Ascending aorta (tissue), 2 donors: ENCODE measurements around the gene C14orf180. TPM values are rescaled to one million over a fixed set of nuclear protein-coding genes. Genes with fewer than 3 reads are reported as not detected.

Source experiments
- DNase-seq, 2 donors: peaks; one replicate each; pipeline ENCODE4 v3.0.0-alpha.2; 2019; ENCODE audit warnings: low spot score in 2 of 2
- H3K27ac ChIP-seq, 2 donors: fragments of 200-600 bp; sonication (generic); one replicate each; pipeline ENCODE4 v1.5.1; 2016 to 2017; ENCODE audit warnings: mild to moderate bottlenecking in 1 of 2
- H3K27me3 ChIP-seq: fragments of 200-600 bp; sonication (generic); one replicate; pipeline ENCODE4 v1.5.1; 2017
- H3K36me3 ChIP-seq, 2 donors: fragments of 200-600 bp; sonication (generic); one replicate each; pipeline ENCODE4 v1.5.1; 2016
- H3K4me1 ChIP-seq, 2 donors: fragments of 200-600 bp; sonication (generic); one replicate each; pipeline ENCODE4 v1.5.1; 2016 to 2017; ENCODE audit warnings: mild to moderate bottlenecking in 1 of 2
- H3K4me3 ChIP-seq, 2 donors: fragments of 200-600 bp; sonication (generic); one replicate each; pipeline ENCODE4 v1.5.1; 2016 to 2017; ENCODE audit warnings: mild to moderate bottlenecking in 1 of 2
- H3K9me3 ChIP-seq, 2 donors: fragments of 200-600 bp; sonication (generic); one replicate each; pipeline ENCODE4 v1.5.1; 2016
- CTCF ChIP-seq, 3 experiments: fragments of 200-600 bp in 2 of 3; fragments of 450-650 bp in 1 of 3; sonication (generic) in 2 of 3; IDR thresholded peaks; one replicate each; pipeline ENCODE4 v1.5.1; 2016 to 2019; ENCODE audit warnings: antibody characterized with exemption in 3 of 3, mild to moderate bottlenecking in 1 of 3, moderate library complexity in 1 of 3
- intact Hi-C: fragments of 100-400 bp; cut with DNase I; formaldehyde crosslinking; loops from one replicate; pipeline ENCODE4 v1.15.1; 2023
- total RNA-seq: library from RNA; depleted of rRNA; stranded (reverse); fragments of >200 nt; gene quantifications from one replicate; pipeline ENCODE4 v1.1.0, GENCODE V29; 2016

C14orf180 gene
- total RNA-seq, 1 donor from 2014 or later: 0.21 TPM

- TF ChIP-seq CTCF (IDR thresholded peaks at IDR 0.05): no peak
- intact Hi-C loops: no loop called here
- Histone ChIP-seq H3K27ac (no peak overlapping the region), H3K36me3 (no peaks in the 10 kb centered on the region), H3K9me3 (no peaks in the 10 kb centered on the region), H3K27me3 (no peaks in the 10 kb centered on the region), H3K4me1 (no peaks in the 10 kb centered on the region), H3K4me3 (no peak overlapping the region)
- DNase-seq: no peak
Observed at GRCh38 chr14:104598910-104599273, 19.3 kb downstream of the C14orf180 start.

- Histone ChIP-seq H3K36me3 (no peaks in the 10 kb centered on the region), H3K9me3 (no peaks in the 10 kb centered on the region), H3K4me1 (peaks cover 0 to 3% of the 10 kb centered on the region in 2 donors), H3K27ac (no peak overlapping the region), H3K27me3 (no peaks in the 10 kb centered on the region), H3K4me3 (no peak overlapping the region)
- no peak for DNase-seq
- intact Hi-C loops: no loop called here
- no peak for TF ChIP-seq CTCF (IDR thresholded peaks at IDR 0.05)
Observed at GRCh38 chr14:104599446-104599845, 19.9 kb downstream of the C14orf180 start.

GRCh38 chr14:104600141-104600643 is 20.6 kb downstream of the C14orf180 start:
- H3K36me3 ChIP-seq: no peaks in the 10 kb centered on the region
- no peak overlapping the region for H3K27ac ChIP-seq
- H3K4me1 ChIP-seq: peaks cover 0 to 3% of the 10 kb centered on the region in 2 donors
- DNase-seq: no peak
- H3K9me3 ChIP-seq: no peaks in the 10 kb centered on the region
- H3K4me3 ChIP-seq: no peak overlapping the region
- intact Hi-C loops: no loop called here
- H3K27me3 ChIP-seq: no peaks in the 10 kb centered on the region
- TF ChIP-seq CTCF (IDR thresholded peaks at IDR 0.05): no peak

GRCh38 chr14:104600805-104601204 is 21.2 kb downstream of the C14orf180 start:
- no peak for TF ChIP-seq CTCF (IDR thresholded peaks at IDR 0.05)
- H3K36me3 ChIP-seq: no peaks in the 10 kb centered on the region
- no peak for DNase-seq
- peaks cover 0 to 3% of the 10 kb centered on the region in 2 donors for H3K4me1 ChIP-seq
- H3K9me3 ChIP-seq: no peaks in the 10 kb centered on the region
- intact Hi-C loops: no loop called here
- no peak overlapping the region for H3K27ac ChIP-seq
- no peak overlapping the region for H3K4me3 ChIP-seq
- H3K27me3 ChIP-seq: no peaks in the 10 kb centered on the region

- intact Hi-C loops: no loop called here
- DNase-seq: no peak
- H3K27ac ChIP-seq: no peak overlapping the region
- no peak for TF ChIP-seq CTCF (IDR thresholded peaks at IDR 0.05)
- no peaks in the 10 kb centered on the region for H3K36me3 ChIP-seq
- no peaks in the 10 kb centered on the region for H3K27me3 ChIP-seq
- no peaks in the 10 kb centered on the region for H3K9me3 ChIP-seq
- peaks cover 0 to 3% of the 10 kb centered on the region in 2 donors for H3K4me1 ChIP-seq
- H3K4me3 ChIP-seq: no peak overlapping the region
Observed at GRCh38 chr14:104601786-104602185, 22.2 kb downstream of the C14orf180 start.
